H1 (cell line): ENCODE data around the gene CLDN9. TPM values are rescaled to one million over a fixed set of nuclear protein-coding genes. Genes with fewer than 3 reads are reported as not detected.

Source experiments
- ASH2L ChIP-seq: fragments of 200-600, 300-600 bp; sonication (generic); IDR thresholded peaks from one replicate; pipeline ENCODE4 v1.7.1; 2017; ENCODE audit warnings: low read length
- ATF2 ChIP-seq: IDR thresholded peaks from 2 replicates; pipeline ENCODE4 v1.6.1; 2012; ENCODE audit warnings: low read length, inconsistent platforms
- BCL11A ChIP-seq, 2 experiments: IDR thresholded peaks; one replicate each; pipeline ENCODE4 v1.6.1; 2011; ENCODE audit warnings: low read depth in 2 of 2, low read length in 2 of 2, mild to moderate bottlenecking in 2 of 2
- BRCA1 ChIP-seq: IDR thresholded peaks from 2 replicates; pipeline ENCODE4 v1.6.1; 2012; ENCODE audit warnings: low read depth, low read length, improper control_type of control experiment
- CHD2 ChIP-seq: IDR thresholded peaks from 2 replicates; pipeline ENCODE4 v1.6.1; 2012; ENCODE audit warnings: low read length, improper control_type of control experiment
- CREB1 ChIP-seq: IDR thresholded peaks from 2 replicates; pipeline ENCODE4 v1.6.1; 2012; ENCODE audit warnings: inconsistent platforms
- EGR1 ChIP-seq: IDR thresholded peaks from 2 replicates; pipeline ENCODE4 v1.6.1; 2011; ENCODE audit warnings: low read depth, low read length, borderline replicate concordance
- FOSL1 ChIP-seq: IDR thresholded peaks from 2 replicates; pipeline ENCODE4 v1.6.1; 2011; ENCODE audit warnings: mild to moderate bottlenecking, low read depth, low read length, moderate library complexity; ENCODE audit not compliant: insufficient read depth
- GABPA ChIP-seq: IDR thresholded peaks from 2 replicates; pipeline ENCODE4 v1.6.1; 2011; ENCODE audit warnings: mild to moderate bottlenecking, low read length, moderate library complexity, borderline replicate concordance; ENCODE audit not compliant: insufficient read depth
- HDAC6 ChIP-seq: IDR thresholded peaks from one replicate; pipeline ENCODE4 v1.7.1; 2012; ENCODE audit warnings: low read depth, mild to moderate bottlenecking, inconsistent platforms, low read length, moderate library complexity
- JUN ChIP-seq: IDR thresholded peaks from 2 replicates; pipeline ENCODE4 v1.6.1; 2011; ENCODE audit warnings: low read depth, mild to moderate bottlenecking, improper control_type of control experiment, low read length
- KDM1A ChIP-seq: fragments of 200-600, 300-600 bp; sonication (generic); IDR thresholded peaks from 2 replicates; pipeline ENCODE4 v1.7.1; 2016; ENCODE audit warnings: mild to moderate bottlenecking, low read length, borderline replicate concordance
- KDM4A ChIP-seq: IDR thresholded peaks from one replicate; pipeline ENCODE4 v1.7.1; 2012; ENCODE audit warnings: low read depth, mild to moderate bottlenecking, moderate library complexity, low read length, inconsistent platforms; ENCODE audit not compliant: severe bottlenecking
- MAFK ChIP-seq: IDR thresholded peaks from 2 replicates; pipeline ENCODE4 v1.6.1; 2012; ENCODE audit warnings: low read depth, mild to moderate bottlenecking, improper control_type of control experiment, low read length
- RFX5 ChIP-seq: IDR thresholded peaks from 2 replicates; pipeline ENCODE4 v1.6.1; 2011; ENCODE audit warnings: low read depth, low read length, improper control_type of control experiment, borderline replicate concordance
- RXRA ChIP-seq: IDR thresholded peaks from 2 replicates; pipeline ENCODE4 v1.6.1; 2011; ENCODE audit warnings: low read depth, mild to moderate bottlenecking, low read length, moderate library complexity; ENCODE audit not compliant: insufficient read depth
- TBP ChIP-seq: IDR thresholded peaks from 2 replicates; pipeline ENCODE4 v1.6.1; 2011; ENCODE audit warnings: low read depth, low read length, improper control_type of control experiment
- YY1 ChIP-seq: IDR thresholded peaks from 2 replicates; pipeline ENCODE4 v1.6.1; 2011; ENCODE audit warnings: low read depth, mild to moderate bottlenecking, low read length
- ZNF274 ChIP-seq: IDR thresholded peaks from 2 replicates; pipeline ENCODE4 v1.7.0; 2012; ENCODE audit warnings: low read length, borderline replicate concordance; ENCODE audit errors: extremely low read depth
- polyA plus RNA-seq, 7 experiments: library from polyadenylated mRNA; depleted of rRNA in 3 of 7; stranded (reverse) in 5 of 7; unstranded in 2 of 7; fragments of >200 nt in 5 of 7; fragments of 200-250 nt in 2 of 7; gene quantifications; 1 replicate in 5 of 7; 2 replicates in 1 of 7; 4 replicates in 1 of 7; pipeline versions ENCODE4 v1.2.1 to v1.2.3, GENCODE V29; 2011 to 2013; ENCODE audit warnings: missing spikeins in 2 of 7, mixed read lengths in 2 of 7
- total RNA-seq: library from RNA; stranded (reverse); fragmentation: NEBNext Ultra II Directional; extraction: Animal tissue kit (Norgen Biotek cat#: 25700); gene quantifications from 2 replicates; pipeline ENCODE4 v1.2.1, GENCODE V29; 2021
- TF ChIP-seq, protein P1 (sequence below): IDR thresholded peaks from 2 replicates; pipeline ENCODE4 v1.6.1; 2011; ENCODE audit warnings: low read length, improper control_type of control experiment
- TF ChIP-seq, protein P2 (sequence below): IDR thresholded peaks from 2 replicates; pipeline ENCODE4 v1.6.1; 2011; ENCODE audit warnings: low read depth, mild to moderate bottlenecking, low read length; ENCODE audit not compliant: insufficient read depth

CLDN9 gene
- total and polyA plus RNA-seq, 2 of the 8 experiments (the other 6 are each of a cell fraction or from before 2014, with no cell fraction given), result 0.60 to 0.89 TPM

GRCh38 chr16:2980227-2981176, 32.2 kb upstream of the CLDN9 start, which contains the start of gene PKMYT1 (continued):
- TF ChIP-seq BCL11A (IDR thresholded peaks at IDR 0.05; ENCODE audit: low read depth in 2 of 2, low read length in 2 of 2), result no peak
- TF ChIP-seq ASH2L, result peak; percentile 39
- TF ChIP-seq MAFK, result no peak
- TF ChIP-seq EGR1, result peak; percentile 90
- no peak for TF ChIP-seq KDM1A
- no peak for TF ChIP-seq HDAC6
- TF ChIP-seq KDM4A, result peak; percentile 89
- no peak for TF ChIP-seq CREB1
- no peak for TF ChIP-seq JUN
- TF ChIP-seq BRCA1, result no peak
- TF ChIP-seq, protein P1, sequence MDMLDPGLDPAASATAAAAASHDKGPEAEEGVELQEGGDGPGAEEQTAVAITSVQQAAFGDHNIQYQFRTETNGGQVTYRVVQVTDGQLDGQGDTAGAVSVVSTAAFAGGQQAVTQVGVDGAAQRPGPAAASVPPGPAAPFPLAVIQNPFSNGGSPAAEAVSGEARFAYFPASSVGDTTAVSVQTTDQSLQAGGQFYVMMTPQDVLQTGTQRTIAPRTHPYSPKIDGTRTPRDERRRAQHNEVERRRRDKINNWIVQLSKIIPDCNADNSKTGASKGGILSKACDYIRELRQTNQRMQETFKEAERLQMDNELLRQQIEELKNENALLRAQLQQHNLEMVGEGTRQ, result no peak
- TF ChIP-seq CHD2, result no peak
- TF ChIP-seq ATF2, result no peak
- TF ChIP-seq, protein P2, sequence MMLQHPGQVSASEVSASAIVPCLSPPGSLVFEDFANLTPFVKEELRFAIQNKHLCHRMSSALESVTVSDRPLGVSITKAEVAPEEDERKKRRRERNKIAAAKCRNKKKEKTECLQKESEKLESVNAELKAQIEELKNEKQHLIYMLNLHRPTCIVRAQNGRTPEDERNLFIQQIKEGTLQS, result no peak
- TF ChIP-seq TBP, result peak; percentile 39; the same call in 1 of the 2 replicates
- no peak for TF ChIP-seq RXRA
- TF ChIP-seq YY1, result no peak
- no peak for TF ChIP-seq GABPA
- TF ChIP-seq RFX5, result no peak
- no peak for TF ChIP-seq ZNF274
- no peak for TF ChIP-seq FOSL1
